ENCODE results near the gene EEFSEC. TPM values are rescaled to one million over a fixed set of nuclear protein-coding genes. Genes with fewer than 3 reads are reported as not detected.

The EEFSEC gene
- total and polyA plus RNA-seq, 2 of the 8 experiments (the other 6 are each of a cell fraction or from before 2014, with no cell fraction given): 13.1 to 19.8 TPM

DNA sequence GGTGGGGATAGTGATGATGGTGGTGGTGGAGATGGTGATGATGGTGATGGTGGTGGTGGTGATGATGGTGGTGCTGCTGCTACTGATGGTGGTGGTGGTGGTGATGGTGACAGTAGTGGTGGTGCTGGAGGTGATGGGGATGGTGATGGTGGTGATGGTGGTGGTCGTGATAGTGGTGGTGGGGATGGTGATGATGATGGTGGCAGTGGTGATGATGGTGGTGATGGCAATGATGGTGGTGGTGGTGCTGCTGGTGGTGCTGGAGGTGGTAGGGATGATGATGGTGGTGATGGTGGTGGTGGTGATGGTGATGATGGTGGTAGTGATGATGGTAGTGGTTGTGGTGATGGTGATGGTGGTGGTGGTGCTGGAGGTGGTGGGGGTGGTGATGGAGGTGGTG, 292.1 kb downstream of the EEFSEC start (continued):
- TF ChIP-seq CHD7 (IDR thresholded peaks at IDR 0.05; ENCODE audit: insufficient replicate concordance, low read length) (no peak), TBP (IDR thresholded peaks at IDR 0.05; ENCODE audit: low read depth, low read length) (no peak), POU5F1 (IDR thresholded peaks at IDR 0.05; ENCODE audit: low read depth, low read length) (no peak), KDM5A (IDR thresholded peaks at IDR 0.05; ENCODE audit: low read length) (no peak), MAFK (IDR thresholded peaks at IDR 0.05; ENCODE audit: low read depth, low read length) (no peak), GABPA (IDR thresholded peaks at IDR 0.05; ENCODE audit: borderline replicate concordance, insufficient read depth, low read length) (no peak), RNF2 (IDR thresholded peaks at IDR 0.05; ENCODE audit: borderline replicate concordance, low read depth, low read length, missing control alignments, poor library complexity, severe bottlenecking) (no peak), RAD21 (IDR thresholded peaks at IDR 0.05 in 1 of 2, conservative IDR thresholded peaks at IDR 0.05 in 1 of 2; ENCODE audit: low read depth in 2 of 2, low read length in 2 of 2) (no peak), JUND (IDR thresholded peaks at IDR 0.05; ENCODE audit: low read length) (no peak), TAF1 (IDR thresholded peaks at IDR 0.05; ENCODE audit: low read depth, low read length) (no peak), POLR2AphosphoS5 (IDR thresholded peaks at IDR 0.05; ENCODE audit: low read depth, low read length) (no peak)
